SHP77 (cell line): Measurements from ENCODE around the gene PTPN9.
A peak's percentile ranks its signal among the peaks of the same experiment; 100 is the strongest.
"Not testable (repeated sequence)": the region's sequence is repeated elsewhere in the genome, so short reads cannot be mapped to it uniquely, and the experiment has no call there.

Experiments
- DNase-seq, 2 experiments: peaks; one replicate each; lab custom pipeline; 2025; lab: John Stamatoyannopoulos, UW

The PTPN9 gene

GRCh38 chr15:75452865-75453702 is 126.0 kb downstream of the PTPN9 start:
- peak; percentile 40 to 42 for DNase-seq

DNA sequence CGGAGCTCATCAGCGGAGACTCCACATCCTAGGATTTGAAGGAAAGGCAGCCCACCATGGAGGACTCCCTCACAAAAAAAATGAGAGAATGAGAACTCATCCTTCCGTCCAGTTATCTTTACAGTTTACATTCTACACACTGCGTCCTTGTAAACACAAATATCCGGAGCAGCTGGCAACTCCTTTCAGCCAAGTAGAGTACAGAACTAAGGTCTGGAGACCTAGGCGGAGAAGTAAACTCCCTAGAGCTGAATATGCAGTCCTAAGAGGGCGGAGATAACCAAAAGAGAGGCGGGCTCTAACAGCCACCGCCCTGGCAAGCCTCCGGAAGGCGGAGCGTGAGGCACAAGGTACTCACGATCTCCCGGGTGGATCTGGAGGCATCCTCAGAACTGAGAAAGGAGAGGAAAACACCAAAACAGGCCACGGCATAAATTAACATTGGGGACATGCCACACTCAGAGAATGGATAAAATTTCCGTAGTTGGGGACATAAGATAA is 126.7 kb downstream of the PTPN9 start:
- DNase-seq: peak; percentile 50 to 53

DNA sequence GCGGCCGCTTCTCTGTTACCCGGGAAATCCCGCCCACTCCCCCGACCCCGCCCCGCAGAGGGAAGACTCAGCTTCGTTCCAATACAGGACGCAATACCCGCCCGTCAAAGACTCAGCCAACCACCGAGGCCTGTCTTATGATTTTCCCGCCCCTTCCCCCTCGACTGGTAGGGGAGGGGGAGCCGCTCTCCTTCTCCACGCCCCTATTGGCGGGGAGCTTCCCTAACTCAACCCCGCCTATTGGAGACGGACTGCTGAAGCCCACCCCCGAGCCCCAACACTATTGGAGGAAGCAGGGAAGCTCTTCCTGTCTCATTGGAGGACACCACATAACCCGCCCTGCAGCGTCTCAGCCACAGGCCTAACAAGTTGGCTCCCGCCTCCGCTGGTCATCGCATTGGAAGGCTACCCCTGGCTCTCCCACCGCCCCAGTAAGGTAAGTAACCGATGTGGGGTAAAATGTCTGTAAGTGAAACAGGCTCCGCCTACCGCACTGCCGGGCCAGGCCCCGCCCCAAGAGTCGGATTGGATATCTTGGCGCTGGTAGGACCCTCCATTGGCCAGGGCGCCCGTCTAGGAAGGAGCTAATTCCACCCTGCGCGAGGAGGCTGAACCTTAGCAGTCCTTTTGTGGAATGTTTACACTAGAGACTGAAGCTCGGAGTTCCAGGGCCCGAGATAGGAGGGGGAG is 127.3 kb downstream of the PTPN9 start, which contains the start of gene SIN3A:
SIN3A (minus strand) TSS at position 17 of the 690 bp plus-strand sequence. CDS start 21,315 bp downstream, outside the sequence.
- peak; percentile 100 for DNase-seq

GRCh38 chr15:75451202-75451673 is 127.9 kb downstream of the PTPN9 start:
- no peak for DNase-seq

GRCh38 chr15:75450307-75451201 is 128.6 kb downstream of the PTPN9 start:
- peak; percentile 90 to 92 for DNase-seq

- no peak for DNase-seq
These were observed 129.4 kb downstream of the PTPN9 start for GRCh38 chr15:75449585-75450306.

GRCh38 chr15:75448171-75448570 is 130.9 kb downstream of the PTPN9 start:
- not testable (repeated sequence) for DNase-seq

DNA sequence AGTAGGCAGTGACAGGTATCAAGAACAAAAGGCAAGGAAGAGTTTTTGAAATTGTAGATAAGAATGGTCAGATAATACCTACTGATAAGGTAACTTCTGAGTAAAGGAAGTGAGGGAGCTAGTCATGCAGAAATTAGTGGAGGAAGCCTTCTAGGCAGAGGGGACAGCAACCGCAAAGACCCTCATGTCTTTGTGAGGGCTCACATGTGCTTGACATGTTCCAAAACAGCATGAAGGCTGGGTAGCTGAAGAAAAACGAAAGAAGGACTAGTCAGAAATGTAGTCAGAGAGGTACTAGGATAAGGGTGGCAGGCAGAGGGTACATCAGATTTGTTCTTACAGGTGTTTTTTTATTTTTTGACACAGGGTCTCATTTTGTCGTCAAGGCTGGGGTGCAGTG is 133.0 kb downstream of the PTPN9 start:
- no peak for DNase-seq

- DNase-seq: not testable (repeated sequence)
These were observed 133.8 kb downstream of the PTPN9 start for GRCh38 chr15:75445324-75445723.

- DNase-seq: not testable (repeated sequence)
These were observed 135.1 kb downstream of the PTPN9 start for GRCh38 chr15:75443972-75444453.

DNA sequence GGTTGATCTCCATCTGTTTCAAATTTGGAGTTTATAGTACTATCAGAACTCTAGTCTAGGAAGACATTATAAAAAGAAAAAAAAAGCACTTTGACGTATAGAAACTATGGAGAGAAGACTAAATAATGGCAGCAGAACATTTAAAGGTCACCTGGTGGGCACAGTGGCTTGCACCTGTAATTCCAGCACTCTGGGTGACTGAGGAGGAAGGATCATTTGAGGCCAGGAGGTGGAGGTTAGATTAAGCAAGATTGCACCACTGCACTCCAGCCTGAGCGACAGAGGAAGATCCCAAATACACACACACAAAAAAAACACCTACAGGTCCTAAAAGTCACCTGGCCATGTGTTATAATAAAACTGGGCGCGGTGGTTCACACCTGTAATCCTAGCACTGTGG is 141.4 kb downstream of the PTPN9 start:
- no peak for DNase-seq

DNA sequence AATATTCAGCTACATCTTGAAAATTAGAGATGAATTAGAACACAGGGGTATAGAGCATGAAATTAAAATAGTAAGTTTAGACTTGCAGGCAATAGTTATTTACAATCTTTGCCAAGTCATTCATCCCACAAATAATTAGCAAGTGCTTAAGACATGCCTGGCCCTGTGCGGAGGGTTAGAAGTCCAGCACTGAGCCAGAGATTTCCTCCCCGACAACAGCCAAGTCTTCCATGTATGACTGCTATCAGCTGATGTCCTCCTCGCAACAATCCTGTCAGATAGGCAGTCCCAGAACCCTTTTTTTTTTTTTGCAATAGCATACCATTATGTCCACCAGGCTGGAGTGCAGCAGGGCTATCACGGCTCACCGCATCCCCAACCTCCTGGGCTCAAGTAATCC is 142.2 kb downstream of the PTPN9 start:
- DNase-seq: no peak

- DNase-seq: no peak
These were observed 147.4 kb downstream of the PTPN9 start for GRCh38 chr15:75431682-75432081.

GRCh38 chr15:75431270-75431669 is 147.8 kb downstream of the PTPN9 start:
- no peak for DNase-seq

DNA sequence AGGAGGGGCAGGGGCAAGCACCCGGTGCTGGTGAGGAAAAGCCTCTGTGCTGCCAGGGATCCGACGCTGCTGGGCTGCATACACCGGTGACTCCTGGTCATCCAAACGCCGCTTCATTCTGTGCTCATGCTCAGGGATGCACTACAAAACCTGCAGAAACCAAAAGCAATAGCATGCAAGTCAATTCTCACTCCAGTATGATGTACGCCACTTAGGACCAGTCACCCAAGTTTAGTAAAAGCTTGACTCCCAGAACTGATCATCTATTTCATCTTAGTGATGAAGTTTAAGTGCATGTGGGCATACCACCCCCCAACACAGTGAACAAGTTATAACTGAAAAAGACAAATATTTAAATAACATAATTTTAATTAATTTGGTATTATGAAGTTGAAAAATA is 148.9 kb downstream of the PTPN9 start:
- no peak for DNase-seq

GRCh38 chr15:75428152-75428551 is 151.0 kb downstream of the PTPN9 start:
- no peak for DNase-seq

DNA sequence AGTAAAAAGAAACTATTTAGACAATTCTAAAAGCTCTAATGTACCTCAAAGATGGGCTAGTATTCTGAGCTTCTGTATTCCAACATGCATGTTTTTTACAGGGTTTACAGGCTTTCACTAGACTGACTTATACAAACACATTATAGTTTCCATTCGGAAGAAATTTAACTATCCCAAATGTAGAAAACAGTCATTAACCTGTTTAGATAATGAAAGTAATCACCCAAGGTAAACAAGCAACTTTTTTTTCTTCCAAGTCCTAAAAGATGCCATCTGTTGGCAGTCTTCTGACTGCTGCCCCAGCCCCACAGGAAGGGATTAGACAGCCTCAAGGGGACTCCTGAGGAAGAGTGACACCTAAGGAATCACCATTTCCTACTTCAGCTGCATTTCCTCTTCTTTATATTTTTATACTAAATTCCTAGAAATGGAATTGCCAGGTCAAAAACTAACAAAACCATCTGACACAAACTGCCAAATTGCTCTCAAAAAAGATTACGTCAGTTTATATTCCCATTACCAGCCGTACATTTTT is 153.1 kb downstream of the PTPN9 start:
- DNase-seq: no peak

DNA sequence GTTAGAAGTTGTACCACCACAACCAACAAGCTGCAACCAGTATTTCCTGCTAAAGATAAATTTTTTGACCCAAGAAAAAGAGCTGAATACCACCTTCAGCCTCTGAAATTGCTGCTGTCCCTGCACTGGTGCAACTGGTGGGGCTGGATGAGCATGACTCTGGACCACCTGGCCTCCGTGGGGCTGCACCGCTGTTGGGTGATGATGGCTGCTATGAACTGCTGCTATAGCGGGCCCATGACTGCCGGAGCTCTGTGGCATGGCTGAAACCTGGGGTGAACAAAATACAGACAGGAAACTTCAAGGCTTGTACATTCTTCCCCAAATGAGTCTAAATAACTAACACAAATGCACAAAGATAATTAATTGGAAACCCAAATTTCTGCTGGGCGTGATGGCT is 156.6 kb downstream of the PTPN9 start:
- no peak for DNase-seq

DNA sequence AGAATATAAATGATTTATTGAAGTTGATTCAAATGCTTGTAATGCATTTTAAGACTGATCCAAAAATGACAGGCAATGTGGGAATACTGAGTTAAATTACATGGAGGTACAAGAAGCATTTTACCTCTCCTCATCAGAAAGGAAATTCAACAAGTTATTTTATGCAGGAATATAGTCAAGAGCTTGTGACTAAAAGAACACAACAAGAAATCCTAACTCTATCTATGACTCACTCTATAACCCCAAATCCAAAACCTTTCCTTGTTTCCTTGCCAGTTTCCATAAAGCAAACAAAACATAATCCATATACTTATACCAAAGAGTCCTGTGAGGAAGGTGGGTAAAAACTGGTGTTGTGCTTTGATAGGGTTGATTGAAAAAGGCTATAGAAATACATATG is 158.4 kb downstream of the PTPN9 start:
- no peak for DNase-seq

- no peak for DNase-seq
These were observed 162.5 kb downstream of the PTPN9 start for GRCh38 chr15:75416584-75416983.
